Astrocyte (in vitro differentiated cells and primary cell): Measurements from ENCODE around the gene DPEP1. TPM values are rescaled to one million over a fixed set of nuclear protein-coding genes. Genes with fewer than 3 reads are reported as not detected.

Experiments used
- DNase-seq: peaks from one replicate; pipeline ENCODE4 v3.0.0-alpha.2; 2010; ENCODE audit warnings: low read depth
- FAIRE-seq: peaks from 2 replicates; lab custom pipeline; 2011; peaks lifted over from hg19 to GRCh38; lab: Jason Lieb, UNC
- H2AFZ ChIP-seq: 2 replicates; pipeline ENCODE4 v1.6.0; 2012; ENCODE audit warnings: low read depth, low read length, inconsistent platforms
- H3K27ac ChIP-seq: 2 replicates; pipeline ENCODE4 v1.5.1; 2011; ENCODE audit warnings: low read depth, low read length, inconsistent platforms
- H3K27me3 ChIP-seq: 2 replicates; pipeline ENCODE4 v1.6.0; 2011; ENCODE audit warnings: low read length, inconsistent platforms; ENCODE audit not compliant: insufficient read depth
- H3K36me3 ChIP-seq: 2 replicates; pipeline ENCODE4 v1.5.1; 2011; ENCODE audit warnings: low read length, inconsistent platforms; ENCODE audit not compliant: insufficient read depth
- H3K4me1 ChIP-seq: 2 replicates; pipeline ENCODE4 v1.5.1; 2011; ENCODE audit warnings: low read length, inconsistent platforms; ENCODE audit not compliant: insufficient read depth
- H3K4me2 ChIP-seq: 2 replicates; pipeline ENCODE4 v1.6.0; 2012; ENCODE audit warnings: low read length, inconsistent platforms
- H3K4me3 ChIP-seq: 2 replicates; pipeline ENCODE4 v1.5.1; 2011; ENCODE audit warnings: low read depth, mild to moderate bottlenecking, low read length, inconsistent platforms; ENCODE audit not compliant: insufficient read depth
- H3K79me2 ChIP-seq: 2 replicates; pipeline ENCODE4 v1.6.0; 2012; ENCODE audit warnings: mild to moderate bottlenecking, low read length, inconsistent platforms; ENCODE audit not compliant: insufficient read depth
- H3K9ac ChIP-seq: 2 replicates; pipeline ENCODE4 v1.6.0; 2012; ENCODE audit warnings: mild to moderate bottlenecking, low read length, inconsistent platforms
- H3K9me3 ChIP-seq: 2 replicates; pipeline ENCODE4 v1.5.1; 2012; ENCODE audit warnings: low read depth, mild to moderate bottlenecking, low read length, inconsistent platforms; ENCODE audit not compliant: insufficient read depth
- H4K20me1 ChIP-seq: 2 replicates; pipeline ENCODE4 v1.6.0; 2012; ENCODE audit warnings: low read length, inconsistent platforms; ENCODE audit not compliant: insufficient read depth
- H3K27ac Mint-ChIP-seq: one replicate; pipeline ENCODE4 v1.8.0; 2021; ENCODE audit warnings: mild to moderate bottlenecking, mixed read lengths; ENCODE audit not compliant: unreplicated experiment
- H3K27me3 Mint-ChIP-seq: one replicate; pipeline ENCODE4 v1.8.0; 2021; ENCODE audit warnings: low read depth, mixed read lengths; ENCODE audit not compliant: unreplicated experiment
- H3K36me3 Mint-ChIP-seq: one replicate; pipeline ENCODE4 v1.8.0; 2021; ENCODE audit warnings: low read depth, mixed read lengths; ENCODE audit not compliant: unreplicated experiment
- H3K4me1 Mint-ChIP-seq: one replicate; pipeline ENCODE4 v1.8.0; 2021; ENCODE audit warnings: low read depth, mixed read lengths; ENCODE audit not compliant: unreplicated experiment
- H3K4me3 Mint-ChIP-seq: one replicate; pipeline ENCODE4 v1.8.0; 2021; ENCODE audit warnings: mild to moderate bottlenecking, moderate library complexity, mixed read lengths; ENCODE audit not compliant: unreplicated experiment
- H3K9me3 Mint-ChIP-seq: one replicate; pipeline ENCODE4 v1.8.0; 2021; ENCODE audit warnings: mild to moderate bottlenecking, mixed read lengths; ENCODE audit not compliant: unreplicated experiment
- EZH2 ChIP-seq: IDR thresholded peaks from 2 replicates; pipeline ENCODE4 v1.6.1; 2012; ENCODE audit warnings: mild to moderate bottlenecking, low read length, inconsistent platforms; ENCODE audit not compliant: insufficient read depth
- total RNA-seq: library from RNA; stranded (reverse); gene quantifications from 2 replicates; pipeline ENCODE4 v1.2.1, GENCODE V29; 2021
- TF ChIP-seq, protein P1 (sequence below): IDR thresholded peaks from 2 replicates; pipeline ENCODE4 v1.5.1; 2011; ENCODE audit warnings: low read depth, mild to moderate bottlenecking, inconsistent platforms, low read length, moderate library complexity; ENCODE audit not compliant: insufficient read depth

Gene DPEP1
- total RNA-seq, 1 donor from 2014 or later: 0.11 TPM

DNA sequence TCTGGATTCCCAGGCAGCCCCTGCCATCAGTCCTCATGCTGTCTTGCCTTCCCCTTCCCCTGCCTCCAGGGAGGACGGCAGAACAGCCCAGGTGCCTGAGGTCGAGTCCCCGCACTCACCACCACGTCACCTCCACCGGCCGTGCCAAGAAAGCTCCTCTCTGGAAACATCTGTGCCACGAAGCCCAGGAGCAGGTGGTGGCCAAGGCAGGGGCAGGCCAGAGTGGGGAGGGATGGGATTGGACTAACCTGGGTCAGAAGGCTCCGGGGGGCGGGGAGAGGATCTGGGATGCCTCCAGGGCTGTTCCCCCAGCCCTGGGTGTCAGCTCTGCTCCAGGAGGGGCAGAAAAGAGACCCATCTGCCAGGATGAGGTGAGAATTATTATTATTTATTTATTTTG lies 7.4 kb upstream of the DPEP1 start:
- H3K4me1 Mint-ChIP-seq: peaks cover 5% of the 10 kb centered on the region
- Histone ChIP-seq H3K36me3 (no peaks in the 10 kb centered on the region), H3K9me3 (no peaks in the 10 kb centered on the region), H3K27me3 (no peaks in the 10 kb centered on the region), H3K27ac (no peak overlapping the region), H3K9ac (no peak overlapping the region), H3K79me2 (no peaks in the 10 kb centered on the region), H3K4me3 (no peak overlapping the region), H2AFZ (no peak overlapping the region), H3K4me2 (no peak overlapping the region), H4K20me1 (no peaks in the 10 kb centered on the region), H3K4me1 (peaks cover 21% of the 10 kb centered on the region)
- FAIRE-seq (no peak), DNase-seq (no peak)
- peaks cover 11% of the 10 kb centered on the region for H3K27me3 Mint-ChIP-seq
- no peak overlapping the region for H3K27ac Mint-ChIP-seq
- H3K36me3 Mint-ChIP-seq: no peaks in the 10 kb centered on the region
- no peaks in the 10 kb centered on the region for H3K9me3 Mint-ChIP-seq
- TF ChIP-seq, protein P1, sequence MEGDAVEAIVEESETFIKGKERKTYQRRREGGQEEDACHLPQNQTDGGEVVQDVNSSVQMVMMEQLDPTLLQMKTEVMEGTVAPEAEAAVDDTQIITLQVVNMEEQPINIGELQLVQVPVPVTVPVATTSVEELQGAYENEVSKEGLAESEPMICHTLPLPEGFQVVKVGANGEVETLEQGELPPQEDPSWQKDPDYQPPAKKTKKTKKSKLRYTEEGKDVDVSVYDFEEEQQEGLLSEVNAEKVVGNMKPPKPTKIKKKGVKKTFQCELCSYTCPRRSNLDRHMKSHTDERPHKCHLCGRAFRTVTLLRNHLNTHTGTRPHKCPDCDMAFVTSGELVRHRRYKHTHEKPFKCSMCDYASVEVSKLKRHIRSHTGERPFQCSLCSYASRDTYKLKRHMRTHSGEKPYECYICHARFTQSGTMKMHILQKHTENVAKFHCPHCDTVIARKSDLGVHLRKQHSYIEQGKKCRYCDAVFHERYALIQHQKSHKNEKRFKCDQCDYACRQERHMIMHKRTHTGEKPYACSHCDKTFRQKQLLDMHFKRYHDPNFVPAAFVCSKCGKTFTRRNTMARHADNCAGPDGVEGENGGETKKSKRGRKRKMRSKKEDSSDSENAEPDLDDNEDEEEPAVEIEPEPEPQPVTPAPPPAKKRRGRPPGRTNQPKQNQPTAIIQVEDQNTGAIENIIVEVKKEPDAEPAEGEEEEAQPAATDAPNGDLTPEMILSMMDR: no peak
- no peak for TF ChIP-seq EZH2
- H3K4me3 Mint-ChIP-seq: no peak overlapping the region

DNA sequence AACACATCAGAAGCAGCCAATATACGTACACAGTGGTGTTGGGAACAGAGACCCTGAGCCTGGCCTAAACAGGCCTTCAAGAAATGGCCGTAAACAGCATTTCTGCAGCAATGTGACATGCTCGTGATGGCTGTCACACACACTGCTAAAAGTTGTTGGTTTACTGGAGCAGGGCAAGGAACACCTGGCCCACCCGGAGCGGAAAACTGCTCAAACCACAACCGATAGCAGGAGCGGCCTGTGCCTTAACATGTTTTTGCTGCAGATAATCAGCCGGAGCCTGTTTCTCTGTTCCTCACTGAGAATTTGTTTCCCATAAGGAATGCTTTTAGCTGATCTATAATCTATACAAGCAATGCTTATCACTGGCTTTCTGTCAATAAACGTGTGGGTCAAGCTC lies 6.0 kb upstream of the DPEP1 start:
- H3K79me2 ChIP-seq: no peaks in the 10 kb centered on the region
- H2AFZ ChIP-seq: no peak overlapping the region
- peaks cover 5% of the 10 kb centered on the region for H3K4me1 Mint-ChIP-seq
- H3K27me3 ChIP-seq: no peaks in the 10 kb centered on the region
- no peaks in the 10 kb centered on the region for H3K9me3 Mint-ChIP-seq
- TF ChIP-seq, protein P1: no peak
- TF ChIP-seq EZH2: no peak
- H3K27ac ChIP-seq: no peak overlapping the region
- H3K4me1 ChIP-seq: peaks cover 13% of the 10 kb centered on the region
- peaks cover 11% of the 10 kb centered on the region for H3K27me3 Mint-ChIP-seq
- H3K4me2 ChIP-seq: no peak overlapping the region
- H3K36me3 ChIP-seq: no peaks in the 10 kb centered on the region
- DNase-seq: no peak
- no peaks in the 10 kb centered on the region for H3K36me3 Mint-ChIP-seq
- no peaks in the 10 kb centered on the region for H3K9me3 ChIP-seq
- H3K9ac ChIP-seq: no peak overlapping the region
- H3K4me3 ChIP-seq: no peak overlapping the region
- H4K20me1 ChIP-seq: no peaks in the 10 kb centered on the region
- H3K4me3 Mint-ChIP-seq: no peak overlapping the region
- peak overlapping the region; percentile 1 for H3K27ac Mint-ChIP-seq
- no peak for FAIRE-seq

DNA sequence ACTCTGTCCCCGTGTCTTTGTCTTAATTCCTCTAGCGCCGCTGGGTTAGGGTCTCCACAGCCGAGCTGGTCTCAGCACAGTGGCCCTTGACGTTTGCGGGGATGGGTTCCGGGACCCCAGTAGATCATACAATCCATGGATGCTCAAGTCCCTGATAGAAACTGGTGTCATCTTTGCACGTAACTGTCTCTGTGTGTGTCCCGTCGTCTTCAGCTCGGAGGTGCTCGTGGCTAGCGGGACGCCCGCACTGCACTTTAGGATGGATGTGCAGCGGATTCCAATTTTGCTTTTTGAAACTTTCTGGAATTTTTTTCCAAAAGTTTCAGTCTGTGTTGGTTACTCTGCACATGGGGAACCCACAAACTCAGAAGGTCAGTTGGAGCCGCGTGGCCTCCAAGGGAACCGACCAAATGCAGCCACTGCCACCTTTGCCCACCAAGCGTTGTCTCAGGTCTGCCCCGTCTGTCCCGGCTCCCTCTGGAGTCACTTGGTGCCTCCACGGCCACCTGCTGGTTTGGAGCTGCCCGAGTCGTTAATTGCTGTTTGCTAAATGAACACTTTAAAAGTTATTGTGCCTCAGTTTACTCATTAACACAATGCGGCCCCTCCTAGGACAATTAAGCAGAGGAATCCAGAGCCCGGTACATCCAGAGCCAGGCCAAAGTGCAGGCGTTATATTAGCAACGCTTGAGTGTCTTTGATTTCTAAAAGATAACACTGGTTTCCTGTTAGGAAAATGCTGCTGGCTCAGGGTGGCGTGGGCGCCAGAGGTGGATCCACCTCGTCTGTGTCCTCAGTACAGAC lies 5.3 kb upstream of the DPEP1 start:
- Histone ChIP-seq H2AFZ (no peak overlapping the region), H3K4me3 (no peak overlapping the region), H3K4me1 (peaks cover 8% of the 10 kb centered on the region), H3K27me3 (no peaks in the 10 kb centered on the region), H3K9ac (no peak overlapping the region), H3K9me3 (no peaks in the 10 kb centered on the region), H3K79me2 (no peaks in the 10 kb centered on the region), H4K20me1 (no peaks in the 10 kb centered on the region), H3K36me3 (no peaks in the 10 kb centered on the region), H3K4me2 (no peak overlapping the region), H3K27ac (no peak overlapping the region)
- Mint-ChIP-seq H3K9me3 (no peaks in the 10 kb centered on the region), H3K4me1 (peaks cover 5% of the 10 kb centered on the region), H3K27me3 (peaks cover 16% of the 10 kb centered on the region), H3K27ac (peak overlapping the region; percentile 1), H3K36me3 (no peaks in the 10 kb centered on the region), H3K4me3 (no peak overlapping the region)
- FAIRE-seq (no peak), DNase-seq (no peak)
- TF ChIP-seq EZH2: no peak
- TF ChIP-seq, protein P1: no peak
